B cell (primary cell): ENCODE data around the gene TSGA10. TPM values are rescaled to one million over a fixed set of nuclear protein-coding genes. Genes with fewer than 3 reads are reported as not detected.

Experiments used
- ATAC-seq: fragments of 200-7000 bp; cut with Tn5 transposase; one replicate; pipeline ENCODE4 v1.10.0; 2021; ENCODE audit warnings: low read depth, mild to moderate bottlenecking, moderate number of reproducible peaks, moderate library complexity
- CTCF ChIA-PET: fragments of 350-600 bp; sonication (Branson Sonifier 250); formaldehyde crosslinking; loops from one replicate; lab custom pipeline; 2021; ENCODE audit warnings: antibody characterized with exemption, inconsistent platforms; lab: Charles Lee
- POLR2A ChIA-PET: fragments of 350-600 bp; sonication (Branson Sonifier 250); formaldehyde crosslinking; loops from one replicate; lab custom pipeline; 2021; ENCODE audit warnings: antibody characterized with exemption; lab: Charles Lee
- DNase-seq: peaks from one replicate; pipeline ENCODE4 v3.0.0; 2013
- H2AFZ ChIP-seq: 2 replicates; pipeline ENCODE4 v1.6.1; 2012; ENCODE audit warnings: mild to moderate bottlenecking, low read depth, low read length; ENCODE audit not compliant: insufficient read depth, poor library complexity, severe bottlenecking
- H3K27ac ChIP-seq, 2 donors: 1 replicate in 1 of 2; 2 replicates in 1 of 2; pipeline ENCODE4 v1.5.1; 2012 to 2013; ENCODE audit warnings: low read length in 2 of 2, mild to moderate bottlenecking in 2 of 2, moderate library complexity in 1 of 2
- H3K27me3 ChIP-seq, 4 experiments: fragments of 200-600 bp in 1 of 4; sonication (generic) in 1 of 4; replicated peaks in 1 of 4; 1 replicate in 2 of 4; 2 replicates in 2 of 4; pipeline versions ENCODE4 v1.6.1 to v1.7.0; 2013 to 2016; ENCODE audit warnings: low read length in 3 of 4, mild to moderate bottlenecking in 2 of 4, mixed read lengths in 1 of 4, moderate library complexity in 1 of 4; ENCODE audit not compliant: insufficient read depth in 4 of 4, control insufficient read depth in 3 of 4; ENCODE audit errors: control extremely low read depth in 1 of 4
- H3K36me3 ChIP-seq, 2 experiments: replicated peaks in 1 of 2; 1 replicate in 1 of 2; 2 replicates in 1 of 2; pipeline versions ENCODE4 v1.6.1 to v1.7.1; 2013; ENCODE audit warnings: low read length in 1 of 2; ENCODE audit not compliant: insufficient read depth in 2 of 2, control insufficient read depth in 1 of 2; ENCODE audit errors: control extremely low read depth in 1 of 2, extremely low read depth in 1 of 2
- H3K4me1 ChIP-seq, 2 donors: fragments of 200-600 bp in 1 of 2; sonication (generic) in 1 of 2; 1 replicate in 1 of 2; 2 replicates in 1 of 2; pipeline versions ENCODE4 v1.5.1 to v1.6.1; 2013 to 2017; ENCODE audit warnings: low read length in 2 of 2; ENCODE audit not compliant: control insufficient read depth in 2 of 2, insufficient read depth in 2 of 2
- H3K4me2 ChIP-seq: replicated peaks from 2 replicates; pipeline ENCODE3; 2012; ENCODE audit warnings: mild to moderate bottlenecking, low read depth, low read length; ENCODE audit not compliant: poor library complexity, severe bottlenecking
- H3K4me3 ChIP-seq, 5 experiments: fragments of 200-600 bp in 1 of 5; sonication (generic) in 1 of 5; 1 replicate in 3 of 5; 2 replicates in 2 of 5; pipeline versions ENCODE4 v1.5.1 to v1.7.0; 2011 to 2016; ENCODE audit warnings: low read length in 4 of 5, mild to moderate bottlenecking in 4 of 5, low read depth in 2 of 5, control low read depth in 1 of 5, moderate library complexity in 1 of 5; ENCODE audit not compliant: insufficient read depth in 1 of 5; ENCODE audit errors: control extremely low read depth in 1 of 5, extremely low read depth in 1 of 5
- H3K79me2 ChIP-seq: fragments of 200-600 bp; sonication (generic); one replicate; pipeline ENCODE4 v1.6.0; 2016; ENCODE audit warnings: low read length; ENCODE audit not compliant: control insufficient read depth, insufficient read depth
- H3K9ac ChIP-seq: fragments of 200-600 bp; sonication (generic); 2 replicates; pipeline ENCODE4 v1.6.1; 2017; ENCODE audit warnings: mild to moderate bottlenecking, low read length, moderate library complexity
- H3K9me3 ChIP-seq, 3 donors: one replicate each; pipeline versions ENCODE4 v1.6.1 to v1.7.1; 2013; ENCODE audit warnings: low read length in 2 of 3; ENCODE audit not compliant: control insufficient read depth in 2 of 3, insufficient read depth in 1 of 3; ENCODE audit errors: control extremely low read depth in 1 of 3
- H4K20me1 ChIP-seq: 2 replicates; pipeline ENCODE4 v1.6.0; 2012; ENCODE audit warnings: mild to moderate bottlenecking, low read length; ENCODE audit not compliant: insufficient read depth, control insufficient read depth, poor library complexity, severe bottlenecking
- H3K27ac Mint-ChIP-seq: one replicate; pipeline ENCODE4 v1.8.0; 2021; ENCODE audit warnings: mixed read lengths
- H3K27me3 Mint-ChIP-seq: one replicate; pipeline ENCODE4 v1.8.0; 2021; ENCODE audit warnings: mixed read lengths
- H3K4me1 Mint-ChIP-seq: one replicate; pipeline ENCODE4 v1.8.0; 2021; ENCODE audit warnings: mixed read lengths
- H3K4me3 Mint-ChIP-seq: one replicate; pipeline ENCODE4 v1.8.0; 2021; ENCODE audit warnings: mixed read lengths
- H3K9me3 Mint-ChIP-seq: one replicate; pipeline ENCODE4 v1.8.0; 2022; ENCODE audit warnings: mixed read lengths; ENCODE audit not compliant: insufficient read depth
- EZH2 ChIP-seq: IDR thresholded peaks from 2 replicates; pipeline ENCODE4 v1.6.1; 2012; ENCODE audit warnings: borderline replicate concordance, low read depth, mild to moderate bottlenecking, moderate library complexity, low read length; ENCODE audit not compliant: insufficient read depth, poor library complexity, severe bottlenecking
- WGBS: methylation state at CpG from one replicate; pipeline ENCODE4 v1.1.5; 2013; ENCODE audit warnings: missing lambda C conversion rate; ENCODE audit not compliant: insufficient coverage; 5-methylcytosine and 5-hydroxymethylcytosine counted together
- intact Hi-C: fragments of 100-400 bp; cut with micrococcal nuclease; formaldehyde crosslinking; loops from one replicate; pipeline ENCODE4 v1.10.0; 2022
- polyA plus RNA-seq: library from polyadenylated mRNA; depleted of rRNA; stranded (reverse); fragments of >200 nt; gene quantifications from 2 replicates; pipeline ENCODE4 v1.2.3, GENCODE V29; 2012
- total RNA-seq, 2 donors: library from RNA; stranded (reverse); fragments of 120-200 nt in 1 of 2; gene quantifications; 1 replicate in 1 of 2; 2 replicates in 1 of 2; pipeline versions ENCODE4 v1.2.3 to v1.2.4, GENCODE V29; 2013 to 2022
- TF ChIP-seq, protein P1 (sequence below): fragments of 200-600 bp; IDR thresholded peaks from one replicate; pipeline ENCODE4 v1.8.0; 2022; ENCODE audit warnings: antibody characterized with exemption, mild to moderate bottlenecking

The TSGA10 gene
- total and polyA plus RNA-seq, 2 donors (not counting 1 experiment from before 2014, with no cell fraction given): 4.6 to 39.6 TPM

GRCh38 chr2:99187011-99187410, 32.3 kb upstream of the TSGA10 start:
- H3K9me3 Mint-ChIP-seq: no peaks in the 10 kb centered on the region
- Histone ChIP-seq H3K27me3 (no peaks in the 10 kb centered on the region), H3K4me2 (no peak overlapping the region), H3K27ac (no peak overlapping the region), H2AFZ (no peak overlapping the region), H3K36me3 (peaks cover 16 to 32% of the 10 kb centered on the region in 2 experiments), H3K79me2 (peaks cover 46% of the 10 kb centered on the region), H3K9ac (no peak overlapping the region), H3K4me1 (peaks cover under 1 to 2% of the 10 kb centered on the region in 2 donors), H3K4me3 (no peak overlapping the region), H3K9me3 (no peaks in the 10 kb centered on the region), H4K20me1 (no peaks in the 10 kb centered on the region)
- TF ChIP-seq, protein P1, sequence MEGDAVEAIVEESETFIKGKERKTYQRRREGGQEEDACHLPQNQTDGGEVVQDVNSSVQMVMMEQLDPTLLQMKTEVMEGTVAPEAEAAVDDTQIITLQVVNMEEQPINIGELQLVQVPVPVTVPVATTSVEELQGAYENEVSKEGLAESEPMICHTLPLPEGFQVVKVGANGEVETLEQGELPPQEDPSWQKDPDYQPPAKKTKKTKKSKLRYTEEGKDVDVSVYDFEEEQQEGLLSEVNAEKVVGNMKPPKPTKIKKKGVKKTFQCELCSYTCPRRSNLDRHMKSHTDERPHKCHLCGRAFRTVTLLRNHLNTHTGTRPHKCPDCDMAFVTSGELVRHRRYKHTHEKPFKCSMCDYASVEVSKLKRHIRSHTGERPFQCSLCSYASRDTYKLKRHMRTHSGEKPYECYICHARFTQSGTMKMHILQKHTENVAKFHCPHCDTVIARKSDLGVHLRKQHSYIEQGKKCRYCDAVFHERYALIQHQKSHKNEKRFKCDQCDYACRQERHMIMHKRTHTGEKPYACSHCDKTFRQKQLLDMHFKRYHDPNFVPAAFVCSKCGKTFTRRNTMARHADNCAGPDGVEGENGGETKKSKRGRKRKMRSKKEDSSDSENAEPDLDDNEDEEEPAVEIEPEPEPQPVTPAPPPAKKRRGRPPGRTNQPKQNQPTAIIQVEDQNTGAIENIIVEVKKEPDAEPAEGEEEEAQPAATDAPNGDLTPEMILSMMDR: no peak
- no peak for TF ChIP-seq EZH2
- H3K4me1 Mint-ChIP-seq: peaks cover 15% of the 10 kb centered on the region
- no peak overlapping the region for H3K4me3 Mint-ChIP-seq
- H3K27ac Mint-ChIP-seq: no peak overlapping the region
- intact Hi-C loops: no loop called here
- no peaks in the 10 kb centered on the region for H3K27me3 Mint-ChIP-seq
- POLR2A ChIA-PET: no interaction called here
- CTCF ChIA-PET: no interaction called here
- ATAC-seq (no peak), DNase-seq (no peak)

- Histone ChIP-seq H3K9me3 (no peaks in the 10 kb centered on the region), H3K4me1 (peaks cover 11 to 12% of the 10 kb centered on the region in 2 donors), H3K79me2 (peaks cover 68% of the 10 kb centered on the region), H4K20me1 (peaks cover under 1% of the 10 kb centered on the region), H3K27me3 (no peaks in the 10 kb centered on the region), H3K4me2 (no peak overlapping the region), H3K36me3 (peaks cover 8 to 21% of the 10 kb centered on the region in 2 experiments), H2AFZ (no peak overlapping the region), H3K27ac (no peak overlapping the region), H3K4me3 (no peak overlapping the region), H3K9ac (no peak overlapping the region)
- Mint-ChIP-seq H3K4me3 (no peak overlapping the region), H3K4me1 (peaks cover 28% of the 10 kb centered on the region), H3K27ac (no peak overlapping the region), H3K27me3 (no peaks in the 10 kb centered on the region), H3K9me3 (no peaks in the 10 kb centered on the region)
- DNase-seq (no peak), ATAC-seq (no peak)
- TF ChIP-seq, protein P1: no peak
- TF ChIP-seq EZH2: no peak
- intact Hi-C loops: no loop called here
- CTCF ChIA-PET: interaction anchor here (0.9 to 1.4 kb wide), 2 partner anchors 151 to 535 kb away, joined by 3 to 4 read pairs; partner anchors contain the start of gene TXNDC9
- WGBS: no CpG with 5 or more reads among the region's 6 CpGs
- POLR2A ChIA-PET: no interaction called here
Measured at GRCh38 chr2:99184811-99185210, 30.1 kb upstream of the TSGA10 start.
